HG03108 (cell line): ENCODE measurements around the gene TOR3A.
A peak's percentile ranks its signal among the peaks of the same experiment; 100 is the strongest.
"Not testable (repeated sequence)": the region's sequence is repeated elsewhere in the genome, so short reads cannot be mapped to it uniquely, and the experiment has no call there.

ENCODE experiments used
- ATAC-seq: cut with Tn5 transposase; IDR thresholded peaks from one replicate; pipeline ENCODE4 v1.9.1; 2021; ENCODE audit warnings: moderate library complexity; ENCODE audit not compliant: unreplicated experiment

Gene TOR3A, protein sequence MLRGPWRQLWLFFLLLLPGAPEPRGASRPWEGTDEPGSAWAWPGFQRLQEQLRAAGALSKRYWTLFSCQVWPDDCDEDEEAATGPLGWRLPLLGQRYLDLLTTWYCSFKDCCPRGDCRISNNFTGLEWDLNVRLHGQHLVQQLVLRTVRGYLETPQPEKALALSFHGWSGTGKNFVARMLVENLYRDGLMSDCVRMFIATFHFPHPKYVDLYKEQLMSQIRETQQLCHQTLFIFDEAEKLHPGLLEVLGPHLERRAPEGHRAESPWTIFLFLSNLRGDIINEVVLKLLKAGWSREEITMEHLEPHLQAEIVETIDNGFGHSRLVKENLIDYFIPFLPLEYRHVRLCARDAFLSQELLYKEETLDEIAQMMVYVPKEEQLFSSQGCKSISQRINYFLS

DNA sequence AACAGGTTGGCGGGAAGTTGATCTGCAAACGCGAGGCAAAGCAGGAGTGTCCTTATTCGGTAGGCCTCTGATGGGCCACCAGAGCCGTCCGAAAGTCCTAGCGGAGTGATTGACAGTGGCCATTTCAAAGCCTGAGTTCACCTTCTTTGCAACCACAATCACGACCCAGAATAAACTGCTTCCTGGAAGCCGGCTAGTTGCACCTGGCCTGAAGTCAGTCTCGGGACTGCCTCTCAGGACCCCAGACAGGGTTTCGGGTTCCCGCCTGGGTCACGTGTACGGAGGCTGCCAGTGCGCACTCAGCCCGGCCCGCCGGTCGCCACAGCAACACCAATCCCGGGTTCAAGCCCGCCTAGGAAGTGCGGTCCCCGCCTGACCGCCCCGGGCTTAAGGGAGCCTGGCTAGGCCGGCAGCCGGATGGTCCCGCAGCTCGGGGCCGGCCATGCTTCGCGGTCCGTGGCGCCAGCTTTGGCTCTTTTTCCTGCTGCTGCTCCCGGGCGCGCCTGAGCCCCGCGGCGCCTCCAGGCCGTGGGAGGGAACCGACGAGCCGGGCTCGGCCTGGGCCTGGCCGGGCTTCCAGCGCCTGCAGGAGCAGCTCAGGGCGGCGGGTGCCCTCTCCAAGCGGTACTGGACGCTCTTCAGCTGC is at the start of gene TOR3A:
TSS of gene TOR3A (plus strand) at position 384 of the 646 bp plus-strand sequence. CDS start at position 443, 59 bp downstream.
- ATAC-seq: peak; percentile 89

DNA sequence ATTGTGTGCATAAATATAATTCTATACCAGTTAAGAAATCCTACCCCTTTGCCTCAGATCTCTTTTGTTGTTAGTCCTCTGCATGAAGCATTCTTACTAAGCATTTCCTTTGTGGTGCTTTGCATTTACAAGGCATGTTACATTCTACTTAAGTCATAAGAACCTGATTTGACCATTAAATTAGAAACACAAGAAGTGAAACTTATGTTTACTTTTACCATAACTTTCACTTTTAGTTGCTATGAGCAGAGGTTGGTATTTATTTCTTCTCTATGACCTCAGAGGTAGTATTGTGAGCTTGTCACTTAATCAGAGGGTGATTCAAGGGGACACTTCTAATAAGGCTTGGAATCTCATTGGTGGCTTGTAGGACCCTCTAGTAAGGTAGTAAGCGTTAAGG is 47.1 kb upstream of the TOR3A start:
- peak; percentile 69 for ATAC-seq

DNA sequence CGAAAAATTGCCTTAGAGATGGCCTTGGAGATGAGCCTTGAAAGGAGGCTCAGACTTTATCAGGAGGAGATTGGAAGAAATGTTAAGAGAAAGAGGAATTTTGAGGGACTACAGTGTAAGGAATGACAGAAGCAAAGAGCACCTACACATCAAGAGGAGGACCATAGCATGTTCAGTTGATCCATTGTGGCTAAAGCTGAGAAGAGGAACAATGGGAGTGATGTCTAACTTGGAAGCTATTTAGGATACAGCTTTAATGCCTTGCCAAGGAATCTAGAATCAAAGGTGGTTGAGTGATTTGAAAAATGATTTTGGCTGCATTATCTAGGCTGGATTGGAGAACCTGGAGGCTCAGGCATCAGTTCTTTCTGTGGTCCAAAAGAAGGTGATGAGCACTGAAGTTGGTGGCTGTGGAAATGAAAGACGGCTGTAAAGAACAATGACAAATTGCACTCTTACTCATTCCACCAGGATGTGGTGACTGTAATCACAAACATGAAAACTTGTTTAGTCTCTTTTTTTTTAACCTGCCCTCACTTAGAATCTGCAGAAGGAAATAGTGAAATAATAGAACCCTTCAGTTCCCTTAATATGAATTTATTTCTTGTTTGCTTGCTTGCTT is 44.9 kb upstream of the TOR3A start:
- no peak for ATAC-seq

DNA sequence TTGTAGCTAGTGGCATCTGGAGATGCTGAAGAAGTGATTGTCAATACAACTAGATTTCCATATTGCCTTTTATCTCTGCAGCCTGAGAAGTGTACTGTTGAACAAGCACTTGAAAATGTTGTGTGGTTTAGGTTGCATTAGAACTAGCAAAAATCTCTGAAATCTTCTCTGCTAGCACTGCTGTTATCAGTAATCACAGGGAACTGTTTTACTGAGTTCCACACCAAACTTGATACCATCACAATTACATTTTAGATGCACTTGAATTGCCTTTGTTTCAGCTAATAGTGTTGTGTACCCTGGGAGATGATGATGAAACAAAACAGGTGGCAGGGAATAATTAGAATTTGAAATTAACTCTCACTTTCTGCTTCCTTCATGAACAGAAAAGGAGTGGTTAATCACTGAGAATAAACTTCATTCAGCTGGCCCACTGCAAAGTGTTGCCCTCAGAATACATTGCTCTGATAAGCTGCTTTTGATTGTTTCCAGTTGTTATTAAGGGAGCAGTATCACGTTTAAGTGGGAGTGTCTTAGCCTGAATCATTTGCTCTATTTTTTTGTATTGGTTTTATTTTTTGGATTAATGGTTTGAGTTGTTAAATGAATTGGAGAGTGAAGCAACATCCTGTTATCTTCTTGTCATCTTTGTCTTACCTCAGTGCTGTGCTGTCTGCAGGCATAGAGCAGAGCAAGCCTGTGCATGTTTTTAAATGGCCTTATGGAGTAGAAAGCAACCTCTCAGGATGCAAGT is 43.2 kb upstream of the TOR3A start:
- no peak for ATAC-seq

DNA sequence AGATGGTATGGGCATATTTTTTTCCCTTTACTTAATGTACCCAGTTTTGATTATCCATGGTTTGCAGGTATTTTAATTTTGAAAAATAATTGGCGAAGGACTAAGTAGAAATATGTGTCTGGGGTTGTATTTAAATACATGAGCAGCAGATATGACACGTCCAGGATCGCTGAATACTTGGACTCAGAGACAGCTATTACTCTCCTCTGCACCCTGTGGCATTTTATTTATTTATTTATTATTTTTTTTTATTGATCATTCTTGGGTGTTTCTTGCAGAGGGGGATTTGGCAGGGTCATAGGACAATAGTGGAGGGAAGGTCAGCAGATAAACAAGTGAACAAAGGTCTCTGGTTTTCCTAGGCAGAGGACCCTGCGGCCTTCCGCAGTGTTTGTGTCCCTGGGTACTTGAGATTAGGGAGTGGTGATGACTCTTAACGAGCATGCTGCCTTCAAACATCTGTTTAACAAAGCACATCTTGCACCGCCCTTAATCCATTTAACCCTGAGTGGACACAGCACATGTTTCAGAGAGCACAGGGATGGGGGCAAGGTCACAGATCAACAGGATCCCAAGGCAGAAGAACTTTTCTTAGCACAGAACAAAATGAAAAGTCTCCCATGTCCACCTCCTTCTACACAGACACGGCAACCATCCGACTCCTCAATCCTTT is 42.2 kb upstream of the TOR3A start:
- ATAC-seq: not testable (repeated sequence)

DNA sequence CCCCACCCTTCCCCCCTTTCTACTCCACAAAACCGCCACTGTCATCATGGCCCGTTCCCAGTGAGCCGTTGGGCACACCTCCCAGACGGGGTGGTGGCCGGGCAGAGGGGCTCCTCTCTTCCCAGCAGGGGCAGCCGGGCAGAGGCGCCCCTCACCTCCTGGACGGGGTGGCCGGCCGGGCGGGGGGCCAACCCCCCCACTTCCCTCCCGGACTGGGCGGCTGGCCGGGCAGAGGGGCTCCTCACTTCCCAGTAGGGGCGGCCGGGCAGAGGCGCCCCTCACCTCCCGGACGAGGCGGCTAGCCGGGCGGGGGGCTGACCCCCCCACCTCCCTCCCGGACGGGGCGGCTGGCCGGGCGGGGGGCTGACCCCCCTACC is 41.7 kb upstream of the TOR3A start:
- ATAC-seq: not testable (repeated sequence)

DNA sequence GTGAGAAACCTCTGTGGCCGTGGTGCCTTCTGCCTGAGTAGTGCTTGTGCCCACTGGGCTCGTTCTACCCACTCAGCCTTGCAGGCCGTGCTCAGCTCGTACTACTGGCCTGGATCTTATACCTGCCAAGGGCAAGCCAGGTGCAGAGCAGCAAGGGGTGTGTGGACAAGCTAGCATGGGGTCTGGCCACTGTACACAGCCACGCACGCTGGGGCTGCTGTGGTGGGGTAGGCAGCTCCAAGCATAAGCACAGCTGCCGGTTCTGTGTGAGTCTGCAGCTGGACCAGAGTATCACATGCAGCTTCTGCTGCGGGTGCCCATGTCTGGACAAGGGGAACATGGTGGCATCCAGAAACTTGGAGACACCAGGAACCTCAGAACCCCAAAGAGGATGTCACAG is 39.8 kb upstream of the TOR3A start:
- ATAC-seq: no peak

DNA sequence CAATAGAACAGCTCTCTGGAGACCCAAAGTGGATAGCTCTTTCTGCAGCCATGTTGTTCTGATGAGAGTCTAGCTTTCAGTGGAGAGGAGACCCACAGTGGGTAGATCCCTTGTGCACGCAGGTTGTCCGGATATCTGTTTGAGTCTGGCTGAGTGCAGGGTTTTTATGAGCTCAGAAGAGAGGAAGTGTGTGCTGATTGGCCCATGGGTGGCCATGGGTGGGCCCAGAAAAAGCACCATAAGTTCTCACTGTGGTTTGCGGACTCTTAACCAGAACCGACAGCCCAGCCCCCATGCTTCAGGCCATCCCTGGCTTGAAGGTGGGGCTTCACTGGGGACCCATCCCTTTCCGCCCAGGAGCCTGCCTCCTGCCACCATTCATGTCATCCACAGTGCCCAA is 39.2 kb upstream of the TOR3A start:
- ATAC-seq: no peak

DNA sequence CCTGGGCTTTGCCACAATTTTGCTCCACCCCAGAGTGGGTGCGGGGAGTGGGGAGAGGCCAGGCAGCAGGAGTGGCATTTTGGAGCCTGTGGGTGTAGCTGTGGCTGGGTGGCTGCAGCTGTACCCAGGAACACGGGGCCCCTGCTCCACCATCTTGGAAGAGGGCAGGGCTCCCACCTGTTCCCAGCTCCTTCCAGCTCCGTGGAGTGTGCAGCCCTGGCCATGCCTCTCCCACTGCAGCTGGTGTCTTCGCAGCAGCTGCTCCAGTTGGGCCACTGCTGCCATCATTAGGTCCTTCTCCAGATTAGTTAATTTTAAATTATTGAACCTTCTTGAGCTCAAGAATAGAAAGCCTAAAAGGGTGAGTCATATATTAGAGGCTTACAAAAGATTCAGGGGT is 38.6 kb upstream of the TOR3A start:
- ATAC-seq: no peak

DNA sequence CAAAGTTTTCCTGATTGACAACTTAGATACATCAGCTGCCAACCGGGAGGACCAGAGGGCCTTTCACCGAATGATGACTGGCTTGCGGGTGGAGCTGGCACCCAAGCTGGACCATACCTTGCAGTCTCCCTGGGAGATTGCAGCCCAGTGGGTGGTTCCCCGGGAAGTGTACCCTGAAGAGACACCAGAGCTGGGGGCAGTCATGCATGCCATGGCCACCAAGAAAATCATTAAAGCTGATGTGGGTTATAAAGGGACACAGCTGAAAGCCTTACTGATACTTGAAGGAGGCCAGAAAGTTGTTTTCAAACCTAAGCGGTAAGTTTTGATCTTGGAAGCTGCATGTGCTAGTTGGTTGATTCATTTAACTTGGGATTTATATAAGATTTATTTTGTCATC is 38.0 kb upstream of the TOR3A start:
- ATAC-seq: no peak

DNA sequence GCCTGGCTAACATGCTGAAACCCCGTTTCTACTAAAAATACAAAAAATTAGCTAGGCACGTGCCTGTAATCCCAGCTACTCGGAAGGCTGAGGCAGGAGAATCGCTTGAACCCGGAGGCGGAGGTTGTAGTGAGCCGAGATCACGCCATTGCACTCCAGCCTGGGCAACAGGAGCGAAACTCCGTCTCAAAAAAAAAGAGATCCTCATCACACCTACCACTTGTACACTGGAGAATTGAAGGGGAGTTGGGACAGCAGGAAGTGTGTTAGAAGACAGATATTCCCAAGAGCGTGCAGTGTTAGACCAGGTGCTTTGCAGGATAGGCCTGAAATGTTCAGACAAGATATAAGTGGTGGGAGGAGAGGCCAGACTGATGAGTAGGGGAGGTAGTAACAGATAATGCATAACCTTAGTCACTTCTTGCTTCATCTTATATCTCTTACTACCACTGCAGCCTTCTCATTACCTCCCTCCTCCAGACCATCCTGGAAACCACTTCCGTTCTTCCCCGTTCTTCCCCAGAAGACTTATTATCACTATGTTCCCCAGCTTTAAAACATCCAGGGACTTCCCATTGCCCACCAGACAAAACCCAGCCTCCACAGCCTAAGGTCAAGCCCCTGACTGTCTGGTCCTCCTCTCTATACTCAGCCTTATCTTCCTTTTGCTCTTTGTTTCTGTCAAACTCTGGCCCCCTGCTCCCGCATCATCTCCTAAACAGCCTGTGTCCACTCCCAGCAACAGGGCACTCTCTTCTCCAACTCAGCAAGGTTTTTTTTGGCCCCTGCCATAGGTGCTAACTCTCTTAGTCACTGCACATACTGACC is 34.8 kb upstream of the TOR3A start:
- ATAC-seq: no peak

DNA sequence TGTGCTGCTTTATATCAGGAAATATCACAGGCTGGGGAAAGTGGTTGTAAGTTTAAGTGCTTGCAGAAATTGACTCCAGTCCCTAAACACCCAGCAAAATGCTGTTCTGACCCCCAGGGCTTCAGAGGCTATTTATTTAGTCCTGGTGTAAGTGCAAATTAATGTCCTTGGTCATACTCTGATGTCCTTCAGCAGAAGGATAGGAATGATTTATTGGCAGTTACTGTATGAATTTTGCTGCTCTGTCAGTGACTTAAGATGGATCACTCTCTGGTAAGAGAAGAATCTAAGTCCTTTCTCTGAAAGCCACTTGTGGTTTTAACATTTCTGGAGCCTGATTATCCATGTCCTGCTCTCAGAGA is 34.3 kb upstream of the TOR3A start:
- ATAC-seq: no peak

DNA sequence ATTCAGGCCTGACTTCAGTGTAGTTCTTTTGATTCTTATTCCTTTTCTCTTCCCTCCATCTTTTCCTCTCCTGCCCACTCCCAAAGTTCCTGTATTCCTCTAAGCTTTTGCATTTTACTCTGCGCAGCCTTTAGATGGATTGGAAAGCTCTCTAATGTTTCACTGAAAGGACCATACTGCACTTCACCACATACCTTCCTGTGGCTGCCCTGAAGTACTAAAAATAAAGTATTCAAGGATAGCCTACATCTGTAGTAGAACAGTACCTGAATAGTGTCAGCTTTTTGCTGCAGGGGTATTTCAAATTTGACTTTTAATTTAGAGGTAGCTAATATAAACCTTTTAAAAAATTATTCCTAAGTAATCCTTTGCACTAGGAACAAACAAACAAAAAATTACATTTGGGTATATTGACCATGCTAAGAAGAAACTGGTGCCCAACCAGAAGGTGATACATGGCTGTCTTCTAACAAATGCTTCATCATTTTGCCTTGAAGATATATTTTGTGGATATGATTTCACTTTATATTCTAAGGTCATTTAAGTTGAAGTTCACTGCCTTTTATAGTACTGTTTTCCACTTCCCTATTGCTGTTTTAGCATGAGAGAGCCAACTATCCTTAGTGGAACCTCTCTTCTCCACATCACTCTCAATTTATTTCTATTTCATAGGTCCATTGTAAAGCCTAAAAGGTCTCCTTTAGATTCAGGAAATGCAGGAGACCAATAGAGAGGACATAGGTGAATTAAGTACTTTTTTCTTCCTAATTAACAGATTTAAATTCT is 33.3 kb upstream of the TOR3A start:
- no peak for ATAC-seq

DNA sequence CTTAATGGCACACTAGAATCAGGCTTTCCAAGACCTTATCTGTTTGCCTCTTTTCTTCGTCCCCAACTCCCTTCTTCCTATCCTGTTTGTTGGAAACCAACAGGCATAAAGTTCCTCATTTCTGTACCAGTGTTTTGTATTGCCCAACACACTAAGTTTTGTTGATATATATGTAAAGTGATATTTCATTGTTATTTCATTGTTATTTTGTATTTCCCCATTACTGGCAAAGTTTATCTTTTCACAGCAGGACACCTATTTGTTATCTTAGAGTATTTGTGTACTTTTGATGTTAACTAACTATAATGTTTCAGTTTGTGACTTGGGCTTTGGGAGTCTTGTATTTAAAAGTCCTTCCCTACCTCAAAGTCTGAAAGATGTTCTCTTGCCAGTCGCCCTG is 29.1 kb upstream of the TOR3A start:
- ATAC-seq: no peak

DNA sequence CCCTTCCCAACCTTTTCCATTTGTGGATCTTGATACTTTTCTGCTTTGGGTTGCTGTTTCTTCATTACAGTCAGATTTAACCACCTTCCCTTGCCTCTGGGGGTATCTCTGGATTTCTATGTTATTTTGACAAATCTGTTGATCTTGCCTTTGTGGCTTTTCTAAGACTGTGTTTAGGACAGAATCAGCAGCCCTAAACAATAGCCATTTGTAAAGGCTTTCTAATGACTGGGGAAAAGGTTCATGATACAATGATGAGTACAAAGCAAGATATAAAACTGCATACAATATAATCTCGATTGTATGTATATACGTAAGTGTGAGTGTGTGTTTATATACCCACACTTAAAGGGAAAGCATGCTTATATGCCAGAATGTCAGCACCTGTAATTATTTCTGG is 28.4 kb upstream of the TOR3A start:
- no peak for ATAC-seq

DNA sequence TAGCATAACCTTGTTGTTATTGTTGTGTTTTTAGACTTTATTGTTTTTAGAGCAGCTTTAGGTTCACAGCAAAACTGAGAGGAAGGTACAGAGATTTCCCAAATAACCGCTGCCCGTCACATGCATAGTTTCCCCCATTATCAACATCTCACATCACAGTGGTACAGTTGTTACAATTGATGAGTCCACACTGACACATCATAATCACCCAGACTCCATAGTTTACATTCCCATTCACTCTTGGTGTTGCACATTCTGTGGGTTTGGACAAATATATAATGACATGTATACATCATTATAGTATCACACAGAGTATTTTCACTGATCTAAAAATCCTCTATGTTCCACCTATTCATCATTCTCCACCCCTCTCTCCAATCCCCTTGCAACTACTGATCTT is 25.9 kb upstream of the TOR3A start:
- no peak for ATAC-seq

DNA sequence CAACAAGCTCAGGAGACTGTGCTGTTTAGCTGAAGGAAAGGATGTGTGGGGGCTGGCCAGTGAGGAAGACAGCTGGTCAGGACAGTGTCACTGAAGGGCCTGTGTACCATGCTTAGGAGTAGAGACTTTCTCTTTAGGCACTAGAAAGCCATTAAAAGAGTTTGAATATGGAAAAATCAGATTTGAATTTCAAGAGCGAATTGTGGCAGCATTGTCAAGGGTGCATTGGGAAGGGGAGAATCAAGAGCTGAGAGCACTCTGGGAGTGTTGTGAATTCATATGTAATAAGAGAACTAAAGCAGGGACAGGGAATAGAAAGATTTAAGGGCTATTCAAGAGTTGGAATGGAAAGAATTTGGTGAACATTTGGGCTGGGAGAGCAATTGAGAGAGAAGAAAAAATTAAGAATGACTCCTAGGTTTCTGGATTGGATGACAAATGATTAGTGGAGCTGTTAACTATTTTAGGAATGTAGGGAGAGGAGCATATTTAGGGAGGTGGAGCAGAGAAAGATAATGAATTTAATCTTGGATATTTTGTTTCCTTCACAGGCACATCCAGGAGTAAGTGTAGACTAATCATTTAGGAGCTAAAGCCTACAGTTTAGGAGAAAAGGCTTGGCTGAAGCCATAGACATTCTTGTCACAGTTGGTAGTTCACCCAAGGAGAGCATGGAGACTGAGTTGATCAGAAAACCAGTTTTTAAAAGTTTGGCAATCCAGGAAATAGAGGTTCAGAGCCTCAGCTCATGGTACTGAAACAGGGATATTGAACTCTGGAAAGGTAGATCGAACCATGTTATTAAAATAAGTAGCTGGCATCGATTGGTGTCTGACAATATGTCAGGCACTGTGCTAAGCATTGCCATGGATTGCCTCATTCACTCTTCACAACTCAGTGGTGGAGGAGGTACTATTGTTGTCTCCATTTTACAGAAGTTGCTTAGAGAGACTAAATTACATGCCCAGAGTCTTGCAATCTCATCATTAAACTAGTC is 23.1 kb upstream of the TOR3A start:
- no peak for ATAC-seq
